A673 (cell line): ENCODE results near the gene MAP3K13.

Experiments used
- CTCF ChIP-seq: fragments of 300-800, 200-600 bp; sonication (generic); conservative IDR thresholded peaks from 2 replicates; pipeline ENCODE4 v1.5.1; 2017; ENCODE audit warnings: low read depth, mild to moderate bottlenecking, antibody characterized with exemption, low read length, moderate library complexity, mixed read lengths
- EZH2 ChIP-seq: fragments of 200-600 bp; sonication (generic); IDR thresholded peaks from 2 replicates; pipeline ENCODE4 v1.6.1; 2017; ENCODE audit warnings: borderline replicate concordance, low read depth, mild to moderate bottlenecking, mixed read lengths, antibody characterized with exemption, low read length; ENCODE audit not compliant: poor library complexity, severe bottlenecking

GRCh38 chr3:185526349-185526951 is 163.5 kb downstream of the MAP3K13 start:
- TF ChIP-seq EZH2 (no peak), CTCF (no peak)
